ENCODE results near the gene MUSK. TPM values are rescaled to one million over a fixed set of nuclear protein-coding genes. Genes with fewer than 3 reads are reported as not detected.
A peak's percentile ranks its signal among the peaks of the same experiment; 100 is the strongest.

MUSK gene
- total RNA-seq, 1 donor from 2014 or later = 3.7 TPM

- intact Hi-C loops (cut with DNase I) = loop anchor here (10.0 kb wide), 1 partner anchor 62 kb away; no protein-coding TSS in a partner anchor
- DNase-seq = no peak
- ATAC-seq = no peak
Observed at GRCh38 chr9:110742741-110743371, 74.3 kb downstream of the MUSK start.

GRCh38 chr9:110744715-110745384 lies 76.3 kb downstream of the MUSK start:
- DNase-seq = no peak
- Histone ChIP-seq H3K27me3 (no peaks in the 10 kb centered on the region), H3K36me3 (no peaks in the 10 kb centered on the region), H3K4me3 (no peak overlapping the region), H3K9me3 (no peaks in the 10 kb centered on the region), H3K4me1 (peaks cover 3% of the 10 kb centered on the region), H3K27ac (peak overlapping the region; percentile 52)
- no peak for TF ChIP-seq CTCF (IDR thresholded peaks at IDR 0.05)
- ATAC-seq = peak; percentile 79
- intact Hi-C loops (cut with DNase I) = loop anchor here (10.0 kb wide), 1 partner anchor 60 kb away; no protein-coding TSS in a partner anchor

More at GRCh38 chr9:110742741-110743371, 74.3 kb downstream of the MUSK start:
- Histone ChIP-seq H3K27me3 (no peaks in the 10 kb centered on the region), H3K27ac (peak overlapping the region; percentile 7), H3K36me3 (no peaks in the 10 kb centered on the region), H3K9me3 (no peaks in the 10 kb centered on the region), H3K4me1 (peaks cover 3% of the 10 kb centered on the region), H3K4me3 (no peak overlapping the region)
- TF ChIP-seq CTCF (IDR thresholded peaks at IDR 0.05) = no peak

GRCh38 chr9:110745676-110746075 lies 77.1 kb downstream of the MUSK start:
- no peak for TF ChIP-seq CTCF (IDR thresholded peaks at IDR 0.05)
- ATAC-seq (peak; percentile 29), DNase-seq (no peak)
- no peaks in the 10 kb centered on the region for H3K36me3 ChIP-seq
- no peak overlapping the region for H3K27ac ChIP-seq
- no peaks in the 10 kb centered on the region for H3K27me3 ChIP-seq
- H3K9me3 ChIP-seq = no peaks in the 10 kb centered on the region
- H3K4me3 ChIP-seq = no peak overlapping the region
- peaks cover 3% of the 10 kb centered on the region for H3K4me1 ChIP-seq
- intact Hi-C loops (cut with DNase I) = loop anchor here (10.0 kb wide), 1 partner anchor 59 kb away; no protein-coding TSS in a partner anchor

GRCh38 chr9:110746211-110746930 lies 77.8 kb downstream of the MUSK start:
- Histone ChIP-seq H3K4me1 (peaks cover 3% of the 10 kb centered on the region), H3K4me3 (no peak overlapping the region), H3K27me3 (no peaks in the 10 kb centered on the region), H3K36me3 (no peaks in the 10 kb centered on the region), H3K27ac (no peak overlapping the region), H3K9me3 (no peaks in the 10 kb centered on the region)
- ATAC-seq (no peak), DNase-seq (no peak)
- TF ChIP-seq CTCF (IDR thresholded peaks at IDR 0.05) = no peak
- intact Hi-C loops (cut with DNase I) = loop anchor here (10.0 kb wide), 1 partner anchor 58 kb away; no protein-coding TSS in a partner anchor

GRCh38 chr9:110748251-110748893 lies 79.8 kb downstream of the MUSK start:
- no peak for TF ChIP-seq CTCF (IDR thresholded peaks at IDR 0.05)
- peaks cover 3% of the 10 kb centered on the region for H3K4me1 ChIP-seq
- H3K9me3 ChIP-seq = no peaks in the 10 kb centered on the region
- intact Hi-C loops (cut with DNase I) = loop anchor here (10.0 kb wide), 1 partner anchor 56 kb away; no protein-coding TSS in a partner anchor
- DNase-seq (no peak), ATAC-seq (no peak)
- no peaks in the 10 kb centered on the region for H3K27me3 ChIP-seq
- no peak overlapping the region for H3K27ac ChIP-seq
- no peak overlapping the region for H3K4me3 ChIP-seq
- H3K36me3 ChIP-seq = no peaks in the 10 kb centered on the region

Data from upper lobe of right lung (tissue), 1 donor.